Stimulated activated effector memory CD8-positive, alpha-beta T cell treated with anti-CD3 and anti-CD28 coated beads, Interleukin-12 subunit alpha, Interleukin-12 subunit beta, amount 100 ng/mL, for 72 hours (primary cell): Measurements from ENCODE around the gene TMEM63A.

ENCODE experiments used
- ATAC-seq: fragments of 150-1000 bp; cut with Tn5 transposase; 2 replicates; pipeline ENCODE4 v1.10.0; 2021
- DNase-seq, 2 donors: peaks; one replicate each; pipeline ENCODE4 v3.0.0; 2021 to 2022; ENCODE audit warnings: low spot score in 2 of 2
- H3K27ac Mint-ChIP-seq: one replicate; pipeline ENCODE4 v1.8.0; 2022; ENCODE audit warnings: mild to moderate bottlenecking, mixed read lengths
- H3K36me3 Mint-ChIP-seq: one replicate; pipeline ENCODE4 v1.8.0; 2022; ENCODE audit warnings: mild to moderate bottlenecking, mixed read lengths
- H3K4me1 Mint-ChIP-seq: one replicate; pipeline ENCODE4 v1.8.0; 2022; ENCODE audit warnings: mixed read lengths
- H3K4me3 Mint-ChIP-seq: one replicate; pipeline ENCODE4 v1.8.0; 2022; ENCODE audit warnings: mild to moderate bottlenecking, mixed read lengths
- H3K9me3 Mint-ChIP-seq: one replicate; pipeline ENCODE4 v1.8.0; 2022; ENCODE audit warnings: mixed read lengths

The TMEM63A gene

DNA sequence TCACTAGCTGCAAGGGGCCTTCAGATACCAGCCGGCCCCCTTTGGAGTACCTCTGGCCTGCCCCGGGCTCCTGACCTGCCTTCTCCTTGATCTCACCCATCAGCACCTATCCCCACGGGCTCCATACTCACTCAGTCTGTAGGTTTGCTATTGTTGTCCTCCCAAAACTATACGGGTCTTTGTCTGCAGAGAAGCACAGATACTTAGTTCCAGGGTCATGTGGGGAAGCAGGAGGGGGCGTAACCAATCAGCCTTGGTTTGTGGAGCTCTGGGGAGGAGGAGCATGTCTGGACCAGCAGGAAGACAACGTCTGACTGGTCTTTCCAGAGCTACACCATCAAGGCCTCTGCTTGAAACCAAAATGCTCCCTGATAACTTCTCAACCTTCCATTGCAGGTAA lies 15.2 kb downstream of the TMEM63A start:
- Mint-ChIP-seq H3K27ac (peak overlapping the region; percentile 77), H3K36me3 (peaks cover 99% of the 10 kb centered on the region), H3K9me3 (no peaks in the 10 kb centered on the region), H3K4me1 (peaks cover 38% of the 10 kb centered on the region), H3K4me3 (peak overlapping the region; percentile 53)
- no peak for ATAC-seq
- DNase-seq: no peak

DNA sequence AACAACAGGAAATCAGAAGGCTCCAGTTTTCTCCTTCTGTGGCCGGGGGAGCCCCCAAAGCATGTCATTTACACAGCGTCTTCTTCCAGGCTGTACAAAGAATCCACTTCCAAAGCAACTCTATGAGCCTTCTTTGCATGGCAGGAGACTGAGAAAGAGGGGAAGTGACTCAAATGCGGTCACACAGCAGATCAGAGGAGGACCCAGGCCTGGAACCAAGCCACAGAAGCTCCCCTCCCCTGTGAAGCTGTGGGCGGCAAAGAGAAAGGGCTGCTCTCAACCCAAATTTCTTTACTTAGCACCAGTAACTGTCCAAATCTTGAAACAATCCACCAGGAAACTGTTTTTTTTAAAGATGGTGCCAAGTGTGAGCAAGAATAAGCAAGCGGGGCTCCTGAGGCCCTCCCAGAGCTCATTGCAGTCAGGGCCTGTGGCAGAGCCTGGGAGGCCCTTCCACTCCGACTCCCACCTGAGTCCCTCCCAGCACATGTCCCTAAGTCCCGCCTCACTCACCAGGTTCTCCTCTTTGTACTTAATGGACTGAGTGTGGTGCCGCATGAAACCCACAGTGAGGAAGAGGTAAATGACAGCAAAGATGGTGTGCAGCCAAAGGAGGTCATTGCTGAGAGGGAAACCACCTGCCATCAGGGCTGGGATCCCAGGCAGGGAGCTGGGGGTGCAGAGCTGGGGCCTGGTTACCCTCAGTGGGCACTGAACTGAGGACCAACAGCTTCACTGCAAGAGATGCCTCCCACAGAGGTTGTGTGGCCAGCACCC lies 15.9 kb downstream of the TMEM63A start:
- Mint-ChIP-seq H3K4me1 (peaks cover 30% of the 10 kb centered on the region), H3K36me3 (peaks cover 99% of the 10 kb centered on the region), H3K27ac (peak overlapping the region; percentile 77), H3K9me3 (no peaks in the 10 kb centered on the region), H3K4me3 (peak overlapping the region; percentile 53)
- ATAC-seq (peak; percentile 95), DNase-seq (no peak)

DNA sequence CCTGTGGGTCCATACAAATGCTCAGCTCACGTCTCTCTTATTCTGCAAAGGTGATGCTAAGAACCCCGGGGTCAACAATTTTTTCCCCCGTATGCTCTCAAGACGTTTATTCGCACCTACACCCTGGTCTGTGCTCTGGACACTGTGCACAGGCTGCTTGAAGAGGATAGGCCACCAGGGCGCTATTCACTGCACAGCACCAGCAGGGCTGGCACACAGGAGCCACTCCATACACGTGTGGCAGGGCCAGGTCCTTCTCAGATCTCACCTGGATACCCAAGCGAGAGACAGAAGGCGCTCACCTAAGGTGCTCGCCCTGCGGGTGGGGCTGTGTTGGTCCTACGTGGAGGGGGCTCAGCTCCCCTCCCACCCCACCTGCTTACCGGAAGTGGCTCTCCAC lies 16.7 kb downstream of the TMEM63A start:
- Mint-ChIP-seq H3K27ac (peak overlapping the region; percentile 77), H3K4me3 (peak overlapping the region; percentile 53), H3K36me3 (peaks cover 99% of the 10 kb centered on the region), H3K4me1 (peaks cover 26% of the 10 kb centered on the region), H3K9me3 (no peaks in the 10 kb centered on the region)
- ATAC-seq (peak; percentile 27), DNase-seq (no peak)

DNA sequence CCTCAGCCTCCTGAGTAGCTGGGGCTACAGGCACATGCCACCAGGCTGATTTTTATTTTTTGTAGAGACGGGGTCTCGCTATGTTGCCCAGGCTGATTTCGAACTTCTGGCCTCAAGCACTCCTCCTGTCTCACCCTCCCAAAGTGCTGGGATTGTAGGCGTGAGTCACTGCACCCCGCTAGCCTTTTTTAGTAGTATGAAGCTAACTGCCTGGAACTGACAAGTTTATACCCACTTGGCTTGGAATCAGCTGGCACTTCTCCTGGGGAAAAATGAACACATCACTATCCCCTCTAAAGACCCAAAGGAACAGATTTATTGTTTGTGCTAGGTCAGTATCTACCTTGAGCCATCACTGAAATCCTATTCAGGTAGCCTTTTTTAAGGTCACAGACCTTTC lies 19.0 kb downstream of the TMEM63A start:
- Mint-ChIP-seq H3K36me3 (peaks cover 99% of the 10 kb centered on the region), H3K9me3 (no peaks in the 10 kb centered on the region), H3K4me3 (no peak overlapping the region), H3K4me1 (peaks cover 26% of the 10 kb centered on the region), H3K27ac (no peak overlapping the region)
- no peak for DNase-seq
- no peak for ATAC-seq

DNA sequence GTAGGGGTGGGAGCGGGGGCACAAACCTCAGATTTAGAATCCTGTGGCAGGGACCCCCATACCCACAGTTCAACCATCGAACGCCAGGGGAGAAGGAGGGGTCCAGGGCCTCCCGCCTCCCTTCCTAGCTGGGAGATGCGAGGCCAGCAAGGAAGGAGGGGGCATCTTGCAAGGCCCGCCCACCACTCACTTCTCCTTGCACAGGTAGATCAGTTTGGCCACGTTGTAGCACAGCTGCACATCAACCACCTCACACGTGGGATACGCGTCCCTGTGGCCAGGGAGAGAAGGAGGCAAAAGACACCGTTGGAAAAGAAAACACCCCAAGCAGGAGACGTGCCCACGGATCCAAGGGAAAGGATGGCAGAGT lies 19.6 kb downstream of the TMEM63A start:
- no peaks in the 10 kb centered on the region for H3K9me3 Mint-ChIP-seq
- peaks cover 99% of the 10 kb centered on the region for H3K36me3 Mint-ChIP-seq
- ATAC-seq (no peak), DNase-seq (no peak)
- no peak overlapping the region for H3K27ac Mint-ChIP-seq
- H3K4me3 Mint-ChIP-seq: no peak overlapping the region
- H3K4me1 Mint-ChIP-seq: peaks cover 23% of the 10 kb centered on the region

DNA sequence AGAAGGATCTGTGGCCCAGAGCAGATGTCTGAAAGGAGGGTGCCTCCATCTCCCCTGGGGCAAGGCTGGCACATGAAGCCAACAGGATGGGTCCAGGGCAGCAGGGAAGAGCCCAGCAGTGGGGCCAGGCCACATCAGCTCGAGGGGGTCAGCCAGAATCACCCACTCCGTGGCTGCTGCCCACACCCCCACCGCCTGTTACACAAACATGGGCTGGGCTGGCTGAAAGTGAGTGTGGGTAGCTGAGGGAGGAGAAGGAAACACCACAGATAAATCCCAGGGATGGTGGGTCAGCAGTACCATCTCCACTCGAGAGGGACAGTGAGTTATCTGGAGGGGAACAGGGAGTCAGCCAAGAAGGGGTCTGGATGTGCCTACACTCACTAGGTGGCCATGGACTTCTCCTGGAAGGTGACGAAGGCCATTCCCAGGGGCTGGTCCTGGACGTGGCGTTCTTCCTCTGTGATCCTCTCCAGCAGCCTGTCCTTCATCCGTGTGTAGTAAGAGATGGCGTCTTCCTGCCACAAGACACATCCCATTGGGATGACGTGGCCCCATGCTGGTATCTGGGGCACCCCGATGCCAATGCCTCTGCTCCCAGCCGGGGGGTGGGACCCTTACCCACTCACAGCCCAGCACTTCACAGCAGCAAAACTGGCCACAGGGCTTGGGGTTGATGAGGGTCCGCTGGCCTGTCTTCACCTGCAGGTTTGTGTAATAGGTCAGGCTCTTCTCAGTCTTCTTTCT lies 20.2 kb downstream of the TMEM63A start:
- H3K27ac Mint-ChIP-seq: peak overlapping the region; percentile 86
- ATAC-seq (no peak), DNase-seq (no peak)
- no peak overlapping the region for H3K4me3 Mint-ChIP-seq
- H3K36me3 Mint-ChIP-seq: peaks cover 100% of the 10 kb centered on the region
- H3K9me3 Mint-ChIP-seq: no peaks in the 10 kb centered on the region
- H3K4me1 Mint-ChIP-seq: peaks cover 18% of the 10 kb centered on the region

DNA sequence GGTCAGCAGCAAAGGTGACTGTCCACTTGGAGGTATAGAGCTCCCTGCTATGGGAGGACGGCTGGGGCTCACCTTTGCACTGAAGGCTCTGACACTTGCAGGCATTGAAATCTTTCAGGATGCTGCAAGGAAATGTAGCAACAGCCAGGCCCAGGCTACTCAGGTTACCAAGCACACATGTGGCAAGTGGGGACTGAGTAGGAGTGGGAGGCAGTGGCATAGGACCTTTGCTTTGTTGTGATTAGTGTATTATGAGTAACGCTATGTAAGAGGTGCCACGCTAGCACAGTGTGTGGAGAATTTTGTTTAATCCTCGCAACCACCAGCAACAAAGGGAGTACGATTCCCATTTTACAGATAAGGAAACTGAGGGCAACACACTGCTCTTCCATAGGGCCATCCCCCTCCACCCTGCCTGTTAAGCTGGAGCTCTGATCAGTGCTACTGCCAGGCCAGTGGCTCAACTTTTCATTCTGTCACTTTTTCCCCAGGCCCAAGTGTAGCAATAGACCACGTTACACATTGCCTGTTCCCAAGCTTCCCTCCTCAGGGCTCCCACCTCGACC lies 21.2 kb downstream of the TMEM63A start:
- ATAC-seq: no peak
- H3K36me3 Mint-ChIP-seq: peaks cover 100% of the 10 kb centered on the region
- peak overlapping the region; percentile 86 for H3K27ac Mint-ChIP-seq
- no peak overlapping the region for H3K4me3 Mint-ChIP-seq
- no peak for DNase-seq
- H3K9me3 Mint-ChIP-seq: no peaks in the 10 kb centered on the region
- peaks cover 13% of the 10 kb centered on the region for H3K4me1 Mint-ChIP-seq

DNA sequence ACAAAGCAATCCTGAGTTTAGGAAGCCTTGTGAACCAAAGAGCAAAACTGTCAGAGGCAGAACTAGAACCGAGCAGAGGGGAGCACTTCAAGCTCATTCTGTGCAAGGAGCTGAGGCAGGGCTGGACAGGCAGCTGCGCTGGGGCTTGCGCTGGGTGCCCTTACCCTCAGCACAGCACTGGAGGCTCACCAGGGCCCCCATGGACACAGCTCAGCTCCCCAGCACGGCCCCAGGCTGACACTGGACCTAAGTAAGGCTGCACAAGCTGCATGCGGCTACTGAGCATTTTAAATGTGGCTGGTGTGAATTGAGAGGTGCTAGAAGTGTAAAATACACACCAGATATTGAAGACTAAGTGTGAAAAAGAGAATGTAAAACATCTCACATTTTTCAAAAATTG lies 22.1 kb downstream of the TMEM63A start:
- ATAC-seq (no peak), DNase-seq (no peak)
- H3K27ac Mint-ChIP-seq: peak overlapping the region; percentile 66
- peaks cover 100% of the 10 kb centered on the region for H3K36me3 Mint-ChIP-seq
- no peak overlapping the region for H3K4me3 Mint-ChIP-seq
- H3K9me3 Mint-ChIP-seq: no peaks in the 10 kb centered on the region
- H3K4me1 Mint-ChIP-seq: peaks cover 13% of the 10 kb centered on the region

DNA sequence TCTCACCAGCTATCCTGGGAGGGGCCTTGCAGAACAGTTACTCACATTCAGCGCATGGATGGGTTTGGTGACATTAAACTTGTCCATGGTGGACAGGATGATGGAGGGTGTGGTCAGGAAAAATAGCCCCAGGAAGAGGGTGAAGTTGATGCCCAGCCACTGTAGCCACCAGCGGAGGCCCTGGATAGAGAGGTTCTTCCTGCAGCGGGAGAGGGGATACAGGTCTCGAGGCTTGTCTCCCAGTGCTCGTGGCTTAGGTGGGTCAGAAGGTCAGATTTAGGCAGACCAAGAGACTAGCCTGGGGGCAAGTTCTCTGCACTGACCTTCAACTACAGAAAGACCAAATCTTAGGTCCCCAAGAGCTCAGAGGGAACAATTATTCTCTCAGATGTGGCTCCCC lies 23.0 kb downstream of the TMEM63A start:
- no peak for ATAC-seq
- Mint-ChIP-seq H3K9me3 (no peaks in the 10 kb centered on the region), H3K4me1 (peaks cover 20% of the 10 kb centered on the region), H3K36me3 (peaks cover 95% of the 10 kb centered on the region), H3K4me3 (no peak overlapping the region), H3K27ac (no peak overlapping the region)
- no peak for DNase-seq

DNA sequence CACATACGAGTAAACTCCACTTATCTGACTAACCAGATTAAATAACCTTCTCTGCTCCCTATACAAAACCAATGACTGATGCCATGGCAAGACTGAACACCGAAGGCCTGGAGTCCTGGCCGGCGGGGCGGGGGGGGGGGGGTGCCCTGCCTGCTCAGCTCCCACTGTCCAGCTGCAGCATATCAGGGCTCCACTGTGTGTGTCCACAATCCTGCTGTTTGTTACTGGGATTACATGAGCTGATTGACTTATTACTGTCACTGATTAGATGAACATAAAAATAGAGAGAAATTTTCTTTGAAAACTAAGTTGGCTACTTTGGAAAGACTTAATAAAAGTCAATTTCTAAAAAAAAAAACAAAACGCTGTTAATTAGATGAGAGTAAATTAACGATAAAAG lies 24.9 kb downstream of the TMEM63A start:
- DNase-seq (no peak), ATAC-seq (no peak)
- Mint-ChIP-seq H3K27ac (no peak overlapping the region), H3K9me3 (no peaks in the 10 kb centered on the region), H3K4me1 (peaks cover 39% of the 10 kb centered on the region), H3K36me3 (peaks cover 94% of the 10 kb centered on the region), H3K4me3 (no peak overlapping the region)

DNA sequence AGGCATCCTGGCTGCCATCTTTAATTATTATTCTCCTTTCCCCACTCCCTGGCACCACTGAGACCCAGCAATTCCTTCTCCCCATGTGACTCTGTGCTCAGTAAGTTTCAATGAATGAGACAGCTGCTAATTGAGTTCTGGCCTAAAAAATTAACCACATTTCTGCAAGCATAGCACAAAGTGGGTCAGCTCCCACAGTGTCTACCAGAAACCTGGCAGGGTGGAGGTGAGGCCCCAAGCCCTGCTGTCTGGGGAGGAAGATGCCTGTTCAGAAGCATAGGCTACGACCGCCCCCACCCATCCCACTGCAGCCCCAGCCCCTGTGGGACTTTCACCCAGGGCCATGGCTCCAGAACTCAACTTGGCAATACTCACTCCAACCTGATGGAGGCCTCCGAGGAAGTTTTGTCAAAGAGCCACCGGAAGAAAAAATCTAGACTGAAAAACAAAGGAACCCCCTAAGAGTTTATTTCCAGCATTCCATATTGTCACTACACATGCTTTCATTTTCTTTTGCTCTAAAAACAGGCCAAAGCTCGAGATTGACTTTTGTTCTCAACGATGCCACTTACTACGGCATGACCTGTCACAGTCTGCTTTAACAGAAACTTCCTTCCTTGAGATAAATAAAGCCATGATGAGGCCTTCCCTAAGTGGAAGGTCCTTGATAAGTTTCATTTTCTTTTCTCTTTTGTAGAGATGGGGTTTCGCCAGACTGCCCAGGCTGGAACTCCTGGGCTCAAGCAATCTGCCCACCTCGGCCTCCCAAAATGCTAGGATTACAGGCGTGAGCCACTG lies 26.5 kb downstream of the TMEM63A start:
- Mint-ChIP-seq H3K9me3 (no peaks in the 10 kb centered on the region), H3K4me3 (peak overlapping the region; percentile 34), H3K27ac (peak overlapping the region; percentile 66), H3K4me1 (peaks cover 52% of the 10 kb centered on the region), H3K36me3 (peaks cover 94% of the 10 kb centered on the region)
- ATAC-seq (no peak), DNase-seq (no peak)

DNA sequence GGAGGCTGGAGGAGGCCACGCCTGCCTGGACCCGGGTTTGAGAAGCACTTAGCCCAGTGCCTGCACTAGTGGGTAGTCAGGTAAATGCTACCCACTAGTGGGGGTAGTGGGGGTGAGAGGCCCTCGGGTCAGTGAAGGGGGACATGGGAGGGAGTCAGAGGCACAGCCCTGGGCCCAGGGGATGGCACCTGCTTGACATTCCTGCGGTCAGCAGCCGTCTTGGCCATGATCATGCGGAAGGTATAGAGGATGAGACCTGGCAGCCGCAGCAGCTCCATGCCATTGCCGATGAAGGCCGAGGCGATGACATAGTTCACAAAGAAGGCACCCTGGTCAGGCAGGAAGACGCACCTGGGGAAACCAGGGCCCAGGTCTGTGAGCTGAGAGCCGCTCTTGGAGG lies 28.7 kb downstream of the TMEM63A start:
- Mint-ChIP-seq H3K9me3 (no peaks in the 10 kb centered on the region), H3K36me3 (peaks cover 86% of the 10 kb centered on the region), H3K4me3 (no peak overlapping the region), H3K27ac (peak overlapping the region; percentile 71), H3K4me1 (peaks cover 74% of the 10 kb centered on the region)
- DNase-seq (no peak), ATAC-seq (no peak)

DNA sequence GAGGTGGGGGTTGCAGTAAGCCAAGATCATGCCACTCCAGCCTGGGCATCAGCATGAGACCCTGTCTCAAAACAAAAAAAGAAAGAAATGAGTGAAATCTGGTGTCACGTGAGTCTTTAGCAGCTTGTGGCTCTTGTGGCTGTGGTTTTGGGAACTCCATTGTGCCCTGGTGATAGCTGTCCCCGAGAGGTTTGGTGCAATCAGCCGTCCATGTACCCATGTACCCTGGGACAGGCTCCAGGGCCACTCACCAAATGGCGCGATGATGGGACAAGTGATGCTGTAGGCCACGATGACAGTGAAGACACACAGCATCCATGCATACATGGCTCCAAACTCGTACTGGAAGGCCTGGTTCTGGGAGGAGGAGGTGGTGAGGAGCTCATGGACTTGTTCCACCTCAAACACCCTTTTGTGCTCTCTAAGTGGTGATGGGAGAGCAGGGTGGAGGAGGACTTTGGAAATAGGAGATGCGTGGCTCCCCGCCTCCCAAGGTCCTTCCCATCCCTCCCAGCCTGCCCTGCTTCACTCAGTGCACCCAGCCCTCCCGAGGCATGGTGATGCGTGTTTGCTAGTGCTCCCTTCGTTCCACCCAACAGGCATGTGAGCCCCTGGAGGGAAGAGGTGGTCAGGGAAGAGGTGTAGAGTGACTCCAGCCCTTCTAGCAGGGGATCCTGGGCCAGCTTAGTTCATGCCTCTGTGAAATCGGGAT lies 29.6 kb downstream of the TMEM63A start:
- DNase-seq (no peak), ATAC-seq (no peak)
- Mint-ChIP-seq H3K27ac (peak overlapping the region; percentile 85), H3K36me3 (peaks cover 84% of the 10 kb centered on the region), H3K4me1 (peaks cover 83% of the 10 kb centered on the region), H3K9me3 (no peaks in the 10 kb centered on the region), H3K4me3 (peak overlapping the region; percentile 7)

DNA sequence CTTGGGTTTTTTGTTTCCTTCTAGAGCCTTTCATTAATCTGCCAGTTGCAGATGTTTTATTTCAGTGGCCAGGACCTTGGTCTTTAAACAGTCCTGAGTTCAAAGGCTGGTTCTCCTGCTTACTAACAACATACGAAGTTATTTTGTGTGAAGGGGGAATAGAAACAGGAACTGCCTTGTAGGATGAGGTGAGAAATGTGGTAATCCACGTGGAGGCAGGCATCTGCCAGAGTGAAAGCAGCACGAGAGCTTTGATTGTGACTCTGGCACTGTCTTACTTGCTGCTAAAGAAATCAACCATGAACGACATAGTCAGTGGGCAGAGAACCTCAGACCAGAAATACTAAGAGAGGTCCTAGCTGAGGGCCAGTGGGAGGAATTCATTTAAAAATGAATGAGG lies 30.4 kb downstream of the TMEM63A start:
- no peak for DNase-seq
- peak overlapping the region; percentile 85 for H3K27ac Mint-ChIP-seq
- peak overlapping the region; percentile 7 for H3K4me3 Mint-ChIP-seq
- no peaks in the 10 kb centered on the region for H3K9me3 Mint-ChIP-seq
- H3K36me3 Mint-ChIP-seq: peaks cover 82% of the 10 kb centered on the region
- peaks cover 90% of the 10 kb centered on the region for H3K4me1 Mint-ChIP-seq
- peak; percentile 58 for ATAC-seq

DNA sequence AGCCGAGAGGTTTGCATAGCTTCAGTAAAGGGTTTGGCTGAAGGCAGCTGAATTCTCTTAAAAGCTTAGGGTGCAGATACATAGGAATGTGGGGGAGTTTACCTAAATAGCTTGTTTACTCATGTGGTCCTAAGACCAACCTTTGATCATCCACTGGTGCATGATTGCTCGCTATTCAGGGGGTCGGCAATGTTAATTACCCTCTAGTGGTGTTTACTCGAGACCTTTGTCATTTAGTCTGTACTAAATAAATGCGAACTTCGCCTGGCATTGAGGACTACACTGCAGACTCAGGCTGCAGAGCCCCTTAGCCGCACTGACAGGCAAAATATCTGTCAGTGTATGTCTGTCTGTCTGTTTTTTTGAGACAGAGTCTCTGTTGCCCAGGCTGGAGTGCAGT lies 31.8 kb downstream of the TMEM63A start:
- Mint-ChIP-seq H3K27ac (peak overlapping the region; percentile 92), H3K9me3 (no peaks in the 10 kb centered on the region), H3K36me3 (peaks cover 80% of the 10 kb centered on the region), H3K4me3 (no peak overlapping the region), H3K4me1 (peaks cover 88% of the 10 kb centered on the region)
- ATAC-seq (no peak), DNase-seq (no peak)
